Loucy (cell line): ENCODE results near the gene PPP6R1.

ENCODE experiments used
- H2AFZ ChIP-seq: fragments of 200-600 bp; sonication (generic); 2 replicates; pipeline ENCODE4 v1.6.0; 2016; ENCODE audit warnings: antibody characterized with exemption, mild to moderate bottlenecking, low read length, moderate library complexity
- H3F3A ChIP-seq: fragments of 200-600 bp; 2 replicates; pipeline ENCODE4 v1.6.0; 2016; ENCODE audit warnings: antibody characterized with exemption, low read depth, mild to moderate bottlenecking
- H3K27me3 ChIP-seq: fragments of 200-600 bp; sonication (generic); 2 replicates; pipeline ENCODE4 v1.6.1; 2014; ENCODE audit warnings: low read length, mild to moderate bottlenecking; ENCODE audit not compliant: insufficient read depth, poor library complexity, severe bottlenecking
- H3K36me3 ChIP-seq: fragments of 200-600 bp; sonication (generic); 2 replicates; pipeline ENCODE4 v1.6.1; 2016; ENCODE audit warnings: low read length; ENCODE audit not compliant: insufficient read depth
- H3K4me1 ChIP-seq: fragments of 200-600 bp; sonication (generic); 2 replicates; pipeline ENCODE4 v1.5.1; 2014; ENCODE audit warnings: low read length, mild to moderate bottlenecking; ENCODE audit not compliant: insufficient read depth, poor library complexity, severe bottlenecking
- H3K4me2 ChIP-seq: fragments of 200-600 bp; sonication (generic); 2 replicates; pipeline ENCODE4 v1.6.0; 2014; ENCODE audit warnings: antibody characterized with exemption, low read length, low read depth, mild to moderate bottlenecking; ENCODE audit not compliant: poor library complexity, severe bottlenecking
- H3K4me3 ChIP-seq: fragments of 200-600 bp; sonication (generic); 2 replicates; pipeline ENCODE4 v1.5.1; 2014; ENCODE audit warnings: low read length, mild to moderate bottlenecking, mixed read lengths; ENCODE audit not compliant: poor library complexity, severe bottlenecking
- H3K79me2 ChIP-seq: fragments of 200-600 bp; sonication (generic); 2 replicates; pipeline ENCODE4 v1.6.1; 2014; ENCODE audit warnings: low read length; ENCODE audit not compliant: insufficient read depth
- H3K9ac ChIP-seq: fragments of 200-600 bp; sonication (generic); 2 replicates; pipeline ENCODE4 v1.6.0; 2014; ENCODE audit warnings: mild to moderate bottlenecking, low read depth, low read length, moderate library complexity; ENCODE audit not compliant: poor library complexity, severe bottlenecking
- H3K9me2 ChIP-seq: fragments of 200-600 bp; sonication (generic); replicated peaks from 2 replicates; pipeline ENCODE4 v1.6.1; 2016; ENCODE audit warnings: low read depth, low read length, mixed read lengths
- H3K9me3 ChIP-seq: fragments of 200-600 bp; sonication (generic); 2 replicates; pipeline ENCODE4 v1.6.1; 2014; ENCODE audit warnings: mild to moderate bottlenecking, antibody characterized with exemption, low read length, low read depth; ENCODE audit not compliant: insufficient read depth
- H4K20me1 ChIP-seq: fragments of 200-600 bp; sonication (generic); 2 replicates; pipeline ENCODE4 v1.6.0; 2014; ENCODE audit warnings: antibody characterized with exemption, low read length, mild to moderate bottlenecking; ENCODE audit not compliant: insufficient read depth, poor library complexity, severe bottlenecking
- EZH2phosphoT487 ChIP-seq: fragments of 200-600 bp; IDR thresholded peaks from 2 replicates; pipeline ENCODE4 v1.6.1; 2018; ENCODE audit warnings: antibody characterized with exemption, mild to moderate bottlenecking, moderate library complexity, borderline replicate concordance
- TF ChIP-seq, protein P1 (sequence below): fragments of 200-600 bp; sonication (generic); conservative IDR thresholded peaks from 2 replicates; pipeline ENCODE4 v1.5.1; 2014; ENCODE audit warnings: mild to moderate bottlenecking, antibody characterized with exemption, low read length

Gene PPP6R1

DNA sequence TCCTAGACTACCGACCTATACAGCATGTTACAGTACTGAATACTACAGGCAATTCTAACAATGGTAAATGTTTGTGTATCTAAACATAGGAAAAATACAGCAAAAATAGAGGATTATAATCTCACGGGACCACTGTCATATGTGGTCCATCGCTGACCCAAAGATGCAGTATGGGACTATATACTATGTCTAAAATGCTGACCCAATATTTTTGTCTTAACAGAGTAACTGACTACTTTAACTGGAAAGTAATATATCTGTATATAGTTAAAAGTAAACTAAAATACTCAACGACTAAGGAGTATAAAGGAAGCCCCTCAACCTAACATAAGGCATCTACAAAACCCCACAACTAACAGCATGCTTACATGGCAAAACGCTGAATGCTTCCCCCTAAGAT is 25.8 kb downstream of the PPP6R1 start:
- Histone ChIP-seq H4K20me1 (peaks cover 89% of the 10 kb centered on the region), H3K4me1 (no peaks in the 10 kb centered on the region), H3K4me2 (no peak overlapping the region), H3K4me3 (no peak overlapping the region), H3K27me3 (no peaks in the 10 kb centered on the region), H3F3A (no peaks in the 10 kb centered on the region), H3K9me2 (no peaks in the 10 kb centered on the region), H3K79me2 (peaks cover 37% of the 10 kb centered on the region), H3K36me3 (peaks cover 96% of the 10 kb centered on the region), H3K9ac (no peak overlapping the region), H2AFZ (no peak overlapping the region), H3K9me3 (no peaks in the 10 kb centered on the region)
- TF ChIP-seq EZH2phosphoT487, result no peak
- TF ChIP-seq, protein P1, sequence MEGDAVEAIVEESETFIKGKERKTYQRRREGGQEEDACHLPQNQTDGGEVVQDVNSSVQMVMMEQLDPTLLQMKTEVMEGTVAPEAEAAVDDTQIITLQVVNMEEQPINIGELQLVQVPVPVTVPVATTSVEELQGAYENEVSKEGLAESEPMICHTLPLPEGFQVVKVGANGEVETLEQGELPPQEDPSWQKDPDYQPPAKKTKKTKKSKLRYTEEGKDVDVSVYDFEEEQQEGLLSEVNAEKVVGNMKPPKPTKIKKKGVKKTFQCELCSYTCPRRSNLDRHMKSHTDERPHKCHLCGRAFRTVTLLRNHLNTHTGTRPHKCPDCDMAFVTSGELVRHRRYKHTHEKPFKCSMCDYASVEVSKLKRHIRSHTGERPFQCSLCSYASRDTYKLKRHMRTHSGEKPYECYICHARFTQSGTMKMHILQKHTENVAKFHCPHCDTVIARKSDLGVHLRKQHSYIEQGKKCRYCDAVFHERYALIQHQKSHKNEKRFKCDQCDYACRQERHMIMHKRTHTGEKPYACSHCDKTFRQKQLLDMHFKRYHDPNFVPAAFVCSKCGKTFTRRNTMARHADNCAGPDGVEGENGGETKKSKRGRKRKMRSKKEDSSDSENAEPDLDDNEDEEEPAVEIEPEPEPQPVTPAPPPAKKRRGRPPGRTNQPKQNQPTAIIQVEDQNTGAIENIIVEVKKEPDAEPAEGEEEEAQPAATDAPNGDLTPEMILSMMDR, result no peak

DNA sequence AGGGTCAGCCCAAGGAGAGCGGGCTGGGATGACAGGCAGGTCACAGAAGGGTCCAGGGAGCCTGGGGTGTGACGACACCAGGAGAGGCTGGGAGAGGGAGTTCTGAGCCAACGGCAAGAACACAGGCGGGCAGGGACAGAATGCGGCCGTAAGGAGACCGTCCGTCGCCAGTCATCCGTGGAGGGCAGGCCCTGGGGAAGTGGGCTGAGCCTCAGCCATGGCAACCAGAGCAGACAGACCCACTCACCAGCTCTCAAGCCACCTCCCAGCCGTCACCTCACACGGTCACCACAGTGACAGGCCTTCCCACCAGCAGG is 26.6 kb downstream of the PPP6R1 start:
- Histone ChIP-seq H3K36me3 (peaks cover 96% of the 10 kb centered on the region), H3K4me3 (no peak overlapping the region), H3K9me2 (no peaks in the 10 kb centered on the region), H3K9me3 (no peaks in the 10 kb centered on the region), H3F3A (no peaks in the 10 kb centered on the region), H4K20me1 (peaks cover 89% of the 10 kb centered on the region), H3K27me3 (no peaks in the 10 kb centered on the region), H3K4me2 (no peak overlapping the region), H3K79me2 (peaks cover 35% of the 10 kb centered on the region), H2AFZ (no peak overlapping the region), H3K9ac (no peak overlapping the region), H3K4me1 (no peaks in the 10 kb centered on the region)
- TF ChIP-seq, protein P1, result no peak
- no peak for TF ChIP-seq EZH2phosphoT487

DNA sequence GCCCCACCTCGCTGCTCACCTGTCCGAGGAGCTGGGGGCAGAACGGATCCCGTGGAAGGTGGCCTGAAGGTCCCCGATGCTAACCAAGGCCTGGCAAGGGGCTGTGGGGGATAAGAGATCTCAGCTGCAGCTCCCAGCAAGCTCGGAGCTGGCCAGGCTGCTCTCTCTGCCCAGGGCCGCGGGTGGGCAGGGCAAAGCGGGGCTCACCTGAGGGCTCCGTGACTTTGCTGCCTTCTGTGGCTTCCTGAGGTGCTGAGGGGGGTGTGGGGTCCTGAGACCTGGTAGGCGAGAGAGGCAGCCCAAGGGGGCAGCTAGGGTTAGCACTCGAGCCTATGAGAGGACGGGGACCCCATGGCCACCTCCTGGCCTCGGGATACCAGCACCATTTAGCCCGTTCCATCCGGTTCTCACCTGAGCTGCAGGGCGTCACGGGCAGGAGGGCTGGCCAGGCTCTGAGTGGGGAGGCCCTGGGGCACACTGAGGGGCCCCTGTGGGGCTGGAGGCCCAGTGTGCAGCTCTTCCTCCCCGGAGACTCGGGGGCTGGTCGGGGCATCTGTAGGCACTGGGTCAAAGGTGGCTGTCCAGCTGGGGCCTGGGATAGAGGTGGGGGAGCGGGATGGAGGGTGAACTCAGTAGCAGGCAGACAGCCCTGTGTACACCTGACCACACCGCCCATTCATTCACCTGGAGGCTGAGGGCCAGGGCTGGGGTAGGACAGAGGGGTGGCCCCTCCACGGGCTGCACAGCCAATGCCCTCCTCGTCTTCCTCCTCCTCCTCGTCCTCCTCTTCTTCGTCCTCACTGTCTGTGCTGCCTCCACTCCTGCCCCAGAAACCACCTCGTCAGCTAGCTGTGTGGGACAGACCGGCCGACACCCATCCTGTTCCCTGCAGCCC is 27.2 kb downstream of the PPP6R1 start:
- no peaks in the 10 kb centered on the region for H3F3A ChIP-seq
- no peaks in the 10 kb centered on the region for H3K9me2 ChIP-seq
- H3K9ac ChIP-seq, result no peak overlapping the region
- H3K4me1 ChIP-seq, result no peaks in the 10 kb centered on the region
- H3K27me3 ChIP-seq, result no peaks in the 10 kb centered on the region
- no peak overlapping the region for H2AFZ ChIP-seq
- H4K20me1 ChIP-seq, result peaks cover 88% of the 10 kb centered on the region
- TF ChIP-seq EZH2phosphoT487, result no peak
- TF ChIP-seq, protein P1, result no peak
- H3K79me2 ChIP-seq, result peaks cover 29% of the 10 kb centered on the region
- peaks cover 96% of the 10 kb centered on the region for H3K36me3 ChIP-seq
- no peaks in the 10 kb centered on the region for H3K9me3 ChIP-seq
- H3K4me3 ChIP-seq, result no peak overlapping the region
- no peak overlapping the region for H3K4me2 ChIP-seq
